WTC11 (cell line): ENCODE data around the gene IQGAP3. TPM values are rescaled to one million over a fixed set of nuclear protein-coding genes. Genes with fewer than 3 reads are reported as not detected.

Experiments used
- ATAC-seq: fragments of 200-7000 bp; cut with Tn5 transposase; 2 replicates; pipeline ENCODE4 v1.10.0; 2021; ENCODE audit warnings: mild to moderate bottlenecking, moderate library complexity
- CTCF ChIA-PET: fragments of 300-600 bp; sonication (Branson Sonifier 250); formaldehyde crosslinking; loops from one replicate; lab custom pipeline; 2021; ENCODE audit warnings: antibody characterized with exemption; lab: Charles Lee
- POLR2A ChIA-PET: fragments of 350-600 bp; sonication (Branson Sonifier 250); formaldehyde crosslinking; loops from one replicate; lab custom pipeline; 2021; ENCODE audit warnings: antibody characterized with exemption; lab: Charles Lee
- DNase-seq: peaks from one replicate; pipeline ENCODE4 v3.0.0; 2021; ENCODE audit warnings: low spot score
- H3K27ac Mint-ChIP-seq: 2 replicates; pipeline ENCODE4 v1.8.0; 2021; ENCODE audit warnings: mixed read lengths
- H3K27me3 Mint-ChIP-seq: 2 replicates; pipeline ENCODE4 v1.8.0; 2021; ENCODE audit warnings: low read depth, mild to moderate bottlenecking, moderate library complexity, mixed read lengths
- H3K36me3 Mint-ChIP-seq: 2 replicates; pipeline ENCODE4 v1.8.0; 2021; ENCODE audit warnings: mixed read lengths
- H3K4me1 Mint-ChIP-seq: 2 replicates; pipeline ENCODE4 v1.8.0; 2022; ENCODE audit warnings: mixed read lengths
- H3K4me3 Mint-ChIP-seq: 2 replicates; pipeline ENCODE4 v1.8.0; 2021; ENCODE audit warnings: mild to moderate bottlenecking, moderate library complexity, mixed read lengths
- H3K9me3 Mint-ChIP-seq: 2 replicates; pipeline ENCODE4 v1.8.0; 2021; ENCODE audit warnings: mixed read lengths
- CREB1 ChIP-seq: sonication (generic); formaldehyde crosslinking; IDR thresholded peaks from 2 replicates; pipeline ENCODE4 v1.8.0; 2023; ENCODE audit warnings: mild to moderate bottlenecking, missing genetic modification reagents
- E2F5 ChIP-seq: sonication (generic); formaldehyde crosslinking; IDR thresholded peaks from 2 replicates; pipeline ENCODE4 v1.8.1; 2022; ENCODE audit warnings: mild to moderate bottlenecking, moderate library complexity, missing genetic modification reagents
- GRHL2 ChIP-seq: fragments of 250-450 bp; sonication (Bioruptor Pico); IDR thresholded peaks from 2 replicates; pipeline ENCODE4 v1.8.0; 2022; ENCODE audit warnings: mild to moderate bottlenecking, moderate library complexity; ENCODE audit not compliant: insufficient replicate concordance, severe bottlenecking
- JAZF1 ChIP-seq: fragments of 250-450 bp; sonication (Bioruptor Pico); IDR thresholded peaks from 2 replicates; pipeline ENCODE4 v1.9.0; 2021; ENCODE audit warnings: moderate library complexity, mild to moderate bottlenecking, inconsistent platforms
- MXD4 ChIP-seq: fragments of 250-450 bp; sonication (Bioruptor Pico); IDR thresholded peaks from 2 replicates; pipeline ENCODE4 v1.8.0; 2021; ENCODE audit warnings: mild to moderate bottlenecking, moderate library complexity, borderline replicate concordance
- NR1H2 ChIP-seq: sonication (generic); formaldehyde crosslinking; IDR thresholded peaks from 2 replicates; pipeline ENCODE4 v1.9.0; 2021; ENCODE audit warnings: mild to moderate bottlenecking, moderate library complexity, missing genetic modification reagents
- NR3C1 ChIP-seq: sonication (generic); formaldehyde crosslinking; conservative IDR thresholded peaks from 2 replicates; pipeline ENCODE4 v1.8.1; 2023; ENCODE audit warnings: low read depth, mild to moderate bottlenecking, missing genetic modification reagents
- RORB ChIP-seq: fragments of 250-450 bp; sonication (Bioruptor Pico); IDR thresholded peaks from 2 replicates; pipeline ENCODE4 v1.9.0; 2021; ENCODE audit warnings: mild to moderate bottlenecking
- SMAD4 ChIP-seq: sonication (generic); formaldehyde crosslinking; IDR thresholded peaks from 2 replicates; pipeline ENCODE4 v1.8.0; 2022; ENCODE audit warnings: mild to moderate bottlenecking, missing genetic modification reagents
- SP1 ChIP-seq: sonication (generic); formaldehyde crosslinking; conservative IDR thresholded peaks from 2 replicates; pipeline ENCODE4 v1.8.1; 2022; ENCODE audit warnings: missing genetic modification reagents
- TEAD1 ChIP-seq: sonication (generic); formaldehyde crosslinking; IDR thresholded peaks from 2 replicates; pipeline ENCODE4 v1.8.0; 2022; ENCODE audit warnings: mild to moderate bottlenecking, missing genetic modification reagents
- TP53 ChIP-seq: sonication (generic); formaldehyde crosslinking; IDR thresholded peaks from 2 replicates; pipeline ENCODE4 v1.8.1; 2023; ENCODE audit warnings: mild to moderate bottlenecking, missing genetic modification reagents
- USF2 ChIP-seq: sonication (generic); formaldehyde crosslinking; IDR thresholded peaks from 2 replicates; pipeline ENCODE4 v1.8.1; 2023; ENCODE audit warnings: mild to moderate bottlenecking, missing genetic modification reagents, moderate library complexity
- ZBTB21 ChIP-seq: sonication (generic); formaldehyde crosslinking; IDR thresholded peaks from 2 replicates; pipeline ENCODE4 v1.8.1; 2023; ENCODE audit warnings: mild to moderate bottlenecking, missing genetic modification reagents, borderline replicate concordance
- ZNF281 ChIP-seq: sonication (generic); formaldehyde crosslinking; IDR thresholded peaks from 2 replicates; pipeline ENCODE4 v1.8.0; 2023; ENCODE audit warnings: mild to moderate bottlenecking, missing genetic modification reagents
- ZNF532 ChIP-seq: fragments of 250-450 bp; sonication (Bioruptor Pico); IDR thresholded peaks from 2 replicates; pipeline ENCODE4 v1.9.0; 2021; ENCODE audit warnings: mild to moderate bottlenecking, borderline replicate concordance
- total RNA-seq: library from RNA; stranded (reverse); gene quantifications from 3 replicates; pipeline ENCODE4 v1.2.3, GENCODE V29; 2021
- TF ChIP-seq, protein P1 (sequence below): sonication (generic); formaldehyde crosslinking; IDR thresholded peaks from 2 replicates; pipeline ENCODE4 v1.8.1; 2022; ENCODE audit warnings: mild to moderate bottlenecking, missing genetic modification reagents, moderate library complexity, borderline replicate concordance

IQGAP3 gene
- total RNA-seq, 1 experiment from 2014 or later: 33.3 TPM

- TF ChIP-seq CREB1 (no peak), MXD4 (CRISPR knock-in tag) (no peak), GRHL2 (CRISPR knock-in tag) (no peak), NR1H2 (CRISPR knock-in tag) (no peak)
- TF ChIP-seq, protein P1, sequence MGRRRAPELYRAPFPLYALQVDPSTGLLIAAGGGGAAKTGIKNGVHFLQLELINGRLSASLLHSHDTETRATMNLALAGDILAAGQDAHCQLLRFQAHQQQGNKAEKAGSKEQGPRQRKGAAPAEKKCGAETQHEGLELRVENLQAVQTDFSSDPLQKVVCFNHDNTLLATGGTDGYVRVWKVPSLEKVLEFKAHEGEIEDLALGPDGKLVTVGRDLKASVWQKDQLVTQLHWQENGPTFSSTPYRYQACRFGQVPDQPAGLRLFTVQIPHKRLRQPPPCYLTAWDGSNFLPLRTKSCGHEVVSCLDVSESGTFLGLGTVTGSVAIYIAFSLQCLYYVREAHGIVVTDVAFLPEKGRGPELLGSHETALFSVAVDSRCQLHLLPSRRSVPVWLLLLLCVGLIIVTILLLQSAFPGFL (CRISPR knock-in tag): no peak
- TF ChIP-seq, all 79 proteins: peak for 0
Measured at GRCh38 chr1:156504438-156504813, 67.9 kb downstream of the IQGAP3 start (continued).

DNA sequence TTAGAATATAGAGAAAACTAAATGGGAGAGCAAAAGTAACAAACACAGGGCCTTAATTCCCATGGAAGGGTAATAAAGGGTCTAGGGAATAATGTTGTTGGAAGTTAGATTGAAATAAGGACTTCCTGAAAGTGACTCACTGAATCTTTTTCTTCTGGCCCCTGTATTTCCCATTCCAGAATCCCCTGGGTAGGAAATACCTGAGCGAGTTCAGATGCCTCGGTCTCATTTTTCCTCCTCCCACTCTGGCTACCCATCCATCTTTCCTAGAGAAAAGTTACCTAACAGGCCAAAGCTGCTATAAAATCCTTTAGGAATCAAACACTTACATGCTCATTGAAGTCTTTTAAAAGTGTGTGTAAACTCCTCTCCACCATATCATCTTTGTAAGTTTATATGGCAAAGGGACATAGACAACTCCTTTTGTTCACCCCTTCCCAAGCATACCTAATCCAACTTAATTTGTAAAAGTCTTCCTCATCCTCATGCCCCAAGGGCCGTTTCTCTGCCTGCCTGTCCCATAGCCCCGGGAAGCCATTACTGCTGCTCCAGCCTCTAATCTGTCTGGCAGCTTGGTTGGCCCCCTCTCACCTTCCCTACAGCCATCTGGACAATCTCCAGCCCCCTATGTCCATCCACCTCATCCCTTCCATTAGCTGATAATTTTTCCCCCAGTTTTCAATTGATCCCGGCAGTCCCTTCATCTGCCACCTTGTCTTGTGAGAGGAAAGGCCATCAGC is 68.5 kb downstream of the IQGAP3 start:
- POLR2A ChIA-PET: interaction anchor here (0.7 to 3.1 kb wide), 8 partner anchors 11 to 88 kb away, joined by 3 to 19 read pairs (median 5); partner anchors contain the start of gene NAXE
- Mint-ChIP-seq H3K4me3 (peak overlapping the region; percentile 60; the same call in 1 of the 2 replicates), H3K27me3 (peaks cover 13% of the 10 kb centered on the region)

DNA sequence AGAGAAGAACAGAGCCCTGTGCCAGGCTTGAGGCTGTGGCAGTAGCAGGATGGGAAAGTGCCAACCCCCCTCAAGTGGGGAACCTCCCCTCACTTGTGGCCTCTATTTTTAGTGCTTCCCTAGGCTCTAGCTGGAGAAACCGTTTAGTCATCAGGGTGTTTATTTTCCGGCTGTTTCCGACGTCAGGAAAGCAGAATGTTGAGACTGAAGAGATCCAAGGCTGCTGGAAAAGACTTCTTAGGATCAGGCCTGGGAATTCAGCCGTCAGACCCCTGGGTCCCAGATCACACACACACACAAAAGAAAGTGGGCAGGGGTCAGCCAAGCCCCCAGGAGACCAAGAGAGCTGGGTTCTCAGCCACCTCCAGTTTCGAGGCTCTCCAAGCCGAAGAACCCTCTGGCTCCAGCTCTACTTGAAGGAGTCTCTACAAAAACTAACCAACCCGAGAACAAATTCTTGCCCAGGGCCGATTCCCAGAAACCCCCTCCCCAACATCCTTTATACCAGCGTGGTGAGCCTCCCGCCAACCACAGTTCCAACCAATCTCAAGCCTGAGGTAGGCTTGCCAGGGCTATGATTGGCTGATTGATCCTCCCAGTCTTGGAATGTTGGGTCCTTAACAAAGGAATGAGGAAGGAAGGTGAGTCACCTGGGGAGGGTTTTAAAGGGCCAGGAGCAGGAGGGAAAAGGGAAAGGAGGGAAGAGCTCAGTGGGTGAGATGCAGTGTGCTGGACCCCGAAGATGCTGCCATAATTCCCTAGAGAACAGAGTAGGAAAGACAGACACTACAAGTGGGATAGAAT is 69.3 kb downstream of the IQGAP3 start:
- peak; percentile 84 for DNase-seq
- POLR2A ChIA-PET: interaction anchor here (0.6 to 3.1 kb wide), 4 partner anchors 13 to 46 kb away, joined by 3 to 19 read pairs (median 4); no protein-coding TSS in a partner anchor
- ATAC-seq: peak; percentile 43
- peaks cover 13% of the 10 kb centered on the region for H3K27me3 Mint-ChIP-seq
- CTCF ChIA-PET: interaction anchor here (0.9 to 6.4 kb wide), 8 partner anchors 12 to 117 kb away, joined by 3 to 142 read pairs (median 15); no protein-coding TSS in a partner anchor
- H3K9me3 Mint-ChIP-seq: no peaks in the 10 kb centered on the region
- H3K36me3 Mint-ChIP-seq: no peaks in the 10 kb centered on the region
- peak overlapping the region; percentile 99 for H3K27ac Mint-ChIP-seq
- H3K4me1 Mint-ChIP-seq: peaks cover 55% of the 10 kb centered on the region
- peak overlapping the region; percentile 55 for H3K4me3 Mint-ChIP-seq
- TF ChIP-seq ZNF281: no peak
- no peak for TF ChIP-seq NR3C1 (CRISPR knock-in tag)
- TF ChIP-seq RORB (CRISPR knock-in tag): no peak
- TF ChIP-seq SMAD4: no peak
- TF ChIP-seq TEAD1 (CRISPR knock-in tag): peak; percentile 97
- peak; percentile 63 for TF ChIP-seq USF2 (CRISPR knock-in tag)
- no peak for TF ChIP-seq NR1H2 (CRISPR knock-in tag)
- TF ChIP-seq ZBTB21 (CRISPR knock-in tag): peak; percentile 65; the same call in 1 of the 2 replicates
- TF ChIP-seq ZNF532 (CRISPR knock-in tag): no peak
- no peak for TF ChIP-seq JAZF1 (CRISPR knock-in tag)

More for the DNA sequence above, 68.5 kb downstream of the IQGAP3 start:
- Mint-ChIP-seq H3K4me1 (peaks cover 51% of the 10 kb centered on the region), H3K27ac (peak overlapping the region; percentile 99), H3K36me3 (no peaks in the 10 kb centered on the region), H3K9me3 (no peaks in the 10 kb centered on the region)
- CTCF ChIA-PET: interaction anchor here (1.0 to 6.4 kb wide), 14 partner anchors 13 to 202 kb away, joined by 3 to 142 read pairs (median 4); partner anchors contain the start of gene NAXE
- ATAC-seq (no peak), DNase-seq (no peak)
- no peak for TF ChIP-seq SP1 (CRISPR knock-in tag)
- 0 out of 2 replicates have a peak, but pooled peaks have one; percentile 2 for TF ChIP-seq E2F5 (CRISPR knock-in tag)
- TF ChIP-seq TP53 (CRISPR knock-in tag): 0 out of 2 replicates have a peak, but pooled peaks have one; percentile 3
